Karpas-422 (cell line): Measurements from ENCODE around the gene PALD1. TPM values are rescaled to one million over a fixed set of nuclear protein-coding genes. Genes with fewer than 3 reads are reported as not detected.

Source experiments
- DNase-seq: peaks from one replicate; pipeline ENCODE4 v3.0.0-alpha.2; 2015
- H2AFZ ChIP-seq: fragments of 200-600 bp; sonication (generic); 2 replicates; pipeline ENCODE4 v1.6.1; 2014; ENCODE audit warnings: antibody characterized with exemption, low read length, mixed read lengths
- H3K27ac ChIP-seq: fragments of 200-600 bp; sonication (generic); 2 replicates; pipeline ENCODE4 v1.5.1; 2014; ENCODE audit warnings: mild to moderate bottlenecking, low read length, moderate library complexity
- H3K27me3 ChIP-seq: fragments of 200-600 bp; sonication (generic); 2 replicates; pipeline ENCODE4 v1.6.1; 2014; ENCODE audit warnings: low read length, mixed read lengths
- H3K36me3 ChIP-seq: fragments of 200-600 bp; sonication (generic); 2 replicates; pipeline ENCODE4 v1.6.1; 2014; ENCODE audit warnings: low read length, mixed read lengths; ENCODE audit not compliant: insufficient read depth
- H3K4me1 ChIP-seq: fragments of 200-600 bp; sonication (generic); 2 replicates; pipeline ENCODE4 v1.6.1; 2014; ENCODE audit warnings: mild to moderate bottlenecking, low read length, mixed read lengths
- H3K4me2 ChIP-seq: fragments of 200-600 bp; sonication (generic); 2 replicates; pipeline ENCODE4 v1.6.1; 2014; ENCODE audit warnings: low read length, low read depth, mild to moderate bottlenecking; ENCODE audit not compliant: poor library complexity, severe bottlenecking
- H3K4me3 ChIP-seq: fragments of 200-600 bp; sonication (generic); 2 replicates; pipeline ENCODE4 v1.5.1; 2014; ENCODE audit warnings: mild to moderate bottlenecking, antibody characterized with exemption, low read length, mixed read lengths
- H3K79me2 ChIP-seq: fragments of 200-600 bp; sonication (generic); 2 replicates; pipeline ENCODE4 v1.6.1; 2014; ENCODE audit warnings: mild to moderate bottlenecking, low read length, mixed read lengths
- H3K9ac ChIP-seq: fragments of 200-600 bp; sonication (generic); 2 replicates; pipeline ENCODE4 v1.6.0; 2014; ENCODE audit warnings: low read length
- H3K9me2 ChIP-seq: fragments of 200-600 bp; sonication (generic), shearing (Covaris generic); replicated peaks from 2 replicates; pipeline ENCODE4 v1.6.0; 2014; ENCODE audit warnings: mild to moderate bottlenecking, low read length, moderate library complexity; ENCODE audit not compliant: insufficient read depth
- H3K9me3 ChIP-seq: fragments of 300-700, 200-600 bp; sonication (generic); 2 replicates; pipeline ENCODE4 v1.6.1; 2014; ENCODE audit warnings: low read length, mixed read lengths
- H4K20me1 ChIP-seq: fragments of 200-600 bp; sonication (generic); 2 replicates; pipeline ENCODE4 v1.6.1; 2014; ENCODE audit warnings: mild to moderate bottlenecking, antibody characterized with exemption, low read length, low read depth; ENCODE audit not compliant: insufficient read depth
- total RNA-seq: library from RNA; depleted of rRNA; stranded (reverse); fragments of >200 nt; shearing (Covaris generic); gene quantifications from 2 replicates; pipeline ENCODE4 v1.2.3, GENCODE V29; 2014; ENCODE audit warnings: low replicate concordance

The PALD1 gene
- total RNA-seq, 1 experiment from 2014 or later = 54.7 TPM

- no peaks in the 10 kb centered on the region for H3K9me3 ChIP-seq
- DNase-seq = no peak
- no peaks in the 10 kb centered on the region for H3K36me3 ChIP-seq
- H3K27me3 ChIP-seq = no peaks in the 10 kb centered on the region
- H3K9ac ChIP-seq = no peak overlapping the region
- no peaks in the 10 kb centered on the region for H4K20me1 ChIP-seq
- H3K27ac ChIP-seq = no peak overlapping the region
- H2AFZ ChIP-seq = no peak overlapping the region
- H3K79me2 ChIP-seq = no peaks in the 10 kb centered on the region
- H3K4me2 ChIP-seq = no peak overlapping the region
- no peak overlapping the region for H3K4me3 ChIP-seq
- peaks cover 3% of the 10 kb centered on the region for H3K4me1 ChIP-seq
- H3K9me2 ChIP-seq = no peaks in the 10 kb centered on the region
Measured at GRCh38 chr10:70597856-70598815, 119.6 kb downstream of the PALD1 start.

- no peak overlapping the region for H3K27ac ChIP-seq
- no peak overlapping the region for H2AFZ ChIP-seq
- H3K9me3 ChIP-seq = no peaks in the 10 kb centered on the region
- H3K4me3 ChIP-seq = no peak overlapping the region
- no peaks in the 10 kb centered on the region for H3K27me3 ChIP-seq
- DNase-seq = no peak
- H3K36me3 ChIP-seq = no peaks in the 10 kb centered on the region
- H3K4me2 ChIP-seq = no peak overlapping the region
- H3K4me1 ChIP-seq = peaks cover 3% of the 10 kb centered on the region
- H4K20me1 ChIP-seq = no peaks in the 10 kb centered on the region
- H3K9me2 ChIP-seq = no peaks in the 10 kb centered on the region
- no peak overlapping the region for H3K9ac ChIP-seq
- H3K79me2 ChIP-seq = no peaks in the 10 kb centered on the region
Measured at GRCh38 chr10:70598857-70599295, 120.3 kb downstream of the PALD1 start.

GRCh38 chr10:70599319-70599718 is 120.8 kb downstream of the PALD1 start:
- H3K27me3 ChIP-seq = no peaks in the 10 kb centered on the region
- no peak overlapping the region for H3K4me3 ChIP-seq
- no peaks in the 10 kb centered on the region for H4K20me1 ChIP-seq
- no peaks in the 10 kb centered on the region for H3K9me2 ChIP-seq
- DNase-seq = no peak
- H3K9ac ChIP-seq = no peak overlapping the region
- peaks cover 3% of the 10 kb centered on the region for H3K4me1 ChIP-seq
- H3K9me3 ChIP-seq = no peaks in the 10 kb centered on the region
- H2AFZ ChIP-seq = no peak overlapping the region
- no peaks in the 10 kb centered on the region for H3K36me3 ChIP-seq
- no peaks in the 10 kb centered on the region for H3K79me2 ChIP-seq
- H3K27ac ChIP-seq = no peak overlapping the region
- no peak overlapping the region for H3K4me2 ChIP-seq

GRCh38 chr10:70599791-70600190 is 121.2 kb downstream of the PALD1 start:
- Histone ChIP-seq H2AFZ (no peak overlapping the region), H4K20me1 (no peaks in the 10 kb centered on the region), H3K9me3 (no peaks in the 10 kb centered on the region), H3K9me2 (no peaks in the 10 kb centered on the region), H3K79me2 (no peaks in the 10 kb centered on the region), H3K9ac (no peak overlapping the region), H3K4me3 (no peak overlapping the region), H3K36me3 (no peaks in the 10 kb centered on the region), H3K27ac (no peak overlapping the region), H3K4me1 (peaks cover 2% of the 10 kb centered on the region), H3K27me3 (no peaks in the 10 kb centered on the region), H3K4me2 (no peak overlapping the region)
- DNase-seq = no peak

GRCh38 chr10:70600512-70601395 is 122.2 kb downstream of the PALD1 start:
- H3K9me2 ChIP-seq = no peaks in the 10 kb centered on the region

GRCh38 chr10:70601746-70602145 is 123.2 kb downstream of the PALD1 start:
- Histone ChIP-seq H3K27me3 (no peaks in the 10 kb centered on the region), H3K4me3 (no peak overlapping the region), H2AFZ (no peak overlapping the region), H3K79me2 (no peaks in the 10 kb centered on the region), H3K4me1 (no peaks in the 10 kb centered on the region), H3K36me3 (no peaks in the 10 kb centered on the region), H3K27ac (no peak overlapping the region), H3K4me2 (no peak overlapping the region), H4K20me1 (no peaks in the 10 kb centered on the region), H3K9me3 (no peaks in the 10 kb centered on the region), H3K9ac (no peak overlapping the region), H3K9me2 (no peaks in the 10 kb centered on the region)
- DNase-seq = no peak

More at GRCh38 chr10:70600512-70601395, 122.2 kb downstream of the PALD1 start:
- Histone ChIP-seq H3K4me2 (no peak overlapping the region), H3K9ac (no peak overlapping the region), H4K20me1 (no peaks in the 10 kb centered on the region), H3K36me3 (no peaks in the 10 kb centered on the region), H3K27me3 (no peaks in the 10 kb centered on the region), H2AFZ (no peak overlapping the region), H3K4me1 (no peaks in the 10 kb centered on the region), H3K4me3 (no peak overlapping the region), H3K9me3 (no peaks in the 10 kb centered on the region), H3K79me2 (no peaks in the 10 kb centered on the region), H3K27ac (no peak overlapping the region)
- DNase-seq = no peak

- no peaks in the 10 kb centered on the region for H4K20me1 ChIP-seq
- no peaks in the 10 kb centered on the region for H3K36me3 ChIP-seq
- no peaks in the 10 kb centered on the region for H3K79me2 ChIP-seq
- H3K4me2 ChIP-seq = no peak within 1 kb of the TSS
- H3K9me2 ChIP-seq = no peaks in the 10 kb centered on the region
- H3K27me3 ChIP-seq = no peaks in the 10 kb centered on the region
- H2AFZ ChIP-seq = no peak within 1 kb of the TSS
- DNase-seq = no peak
- no peak within 1 kb of the TSS for H3K9ac ChIP-seq
- no peak within 1 kb of the TSS for H3K27ac ChIP-seq
- no peak within 1 kb of the TSS for H3K4me3 ChIP-seq
- H3K4me1 ChIP-seq = no peaks in the 10 kb centered on the region
- H3K9me3 ChIP-seq = no peaks in the 10 kb centered on the region
Measured at GRCh38 chr10:70602665-70603448, 124.3 kb downstream of the PALD1 start, which contains the start of gene PRF1. PRF1 (minus strand) TSS chr10:70602741; CDS start chr10:70600902, 1,839 bp downstream.
